ENCODE measurements around the gene CREB5. TPM values are rescaled to one million over a fixed set of nuclear protein-coding genes. Genes with fewer than 3 reads are reported as not detected.

The CREB5 gene
- total RNA-seq, 1 experiment from 2014 or later: 2.1 TPM

DNA sequence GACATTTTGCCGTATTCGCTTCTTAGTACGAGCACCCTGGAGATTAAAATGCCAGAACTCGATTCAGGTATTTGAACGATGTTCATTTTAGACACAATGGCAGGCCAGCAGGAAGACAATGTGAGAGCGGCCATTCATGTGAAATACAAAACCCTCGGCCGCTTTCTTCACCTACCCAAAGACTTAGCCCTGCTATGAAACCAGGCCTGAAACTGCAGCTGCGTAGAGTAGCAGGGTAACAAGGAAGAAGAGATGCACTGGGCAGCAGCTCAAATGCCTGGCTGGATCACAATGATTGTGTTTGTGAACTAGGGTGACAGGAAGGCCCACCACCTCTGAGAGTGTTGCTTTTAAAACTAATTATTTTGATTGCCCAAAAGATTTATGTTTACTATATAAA, 311.0 kb downstream of the CREB5 start:
- H3K4me2 ChIP-seq: no peak overlapping the region
- TF ChIP-seq EZH2 (IDR thresholded peaks at IDR 0.05; ENCODE audit: low read depth): no peak
- TF ChIP-seq, protein P1, sequence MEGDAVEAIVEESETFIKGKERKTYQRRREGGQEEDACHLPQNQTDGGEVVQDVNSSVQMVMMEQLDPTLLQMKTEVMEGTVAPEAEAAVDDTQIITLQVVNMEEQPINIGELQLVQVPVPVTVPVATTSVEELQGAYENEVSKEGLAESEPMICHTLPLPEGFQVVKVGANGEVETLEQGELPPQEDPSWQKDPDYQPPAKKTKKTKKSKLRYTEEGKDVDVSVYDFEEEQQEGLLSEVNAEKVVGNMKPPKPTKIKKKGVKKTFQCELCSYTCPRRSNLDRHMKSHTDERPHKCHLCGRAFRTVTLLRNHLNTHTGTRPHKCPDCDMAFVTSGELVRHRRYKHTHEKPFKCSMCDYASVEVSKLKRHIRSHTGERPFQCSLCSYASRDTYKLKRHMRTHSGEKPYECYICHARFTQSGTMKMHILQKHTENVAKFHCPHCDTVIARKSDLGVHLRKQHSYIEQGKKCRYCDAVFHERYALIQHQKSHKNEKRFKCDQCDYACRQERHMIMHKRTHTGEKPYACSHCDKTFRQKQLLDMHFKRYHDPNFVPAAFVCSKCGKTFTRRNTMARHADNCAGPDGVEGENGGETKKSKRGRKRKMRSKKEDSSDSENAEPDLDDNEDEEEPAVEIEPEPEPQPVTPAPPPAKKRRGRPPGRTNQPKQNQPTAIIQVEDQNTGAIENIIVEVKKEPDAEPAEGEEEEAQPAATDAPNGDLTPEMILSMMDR (conservative IDR thresholded peaks at IDR 0.05): no peak
- no peaks in the 10 kb centered on the region for H3F3A ChIP-seq (ENCODE audit: insufficient read depth, low read depth)
- no peak for DNase-seq
- H3K4me1 ChIP-seq (replicated peaks; ENCODE audit: insufficient read depth): no peaks in the 10 kb centered on the region
- intact Hi-C loops (cut with micrococcal nuclease; ENCODE audit: unreplicated experiment): no loop called here
- no peaks in the 10 kb centered on the region for H4K20me1 ChIP-seq (ENCODE audit: insufficient read depth)
- POLR2A ChIA-PET (ENCODE audit: unreplicated experiment): no interaction called here
- no peaks in the 10 kb centered on the region for H3K36me3 ChIP-seq (ENCODE audit: low read depth)
- no peak overlapping the region for H3K4me3 ChIP-seq
- H3K79me2 ChIP-seq (ENCODE audit: low read depth): no peaks in the 10 kb centered on the region
- CTCF ChIA-PET: no interaction called here
- H3K27me3 ChIP-seq (ENCODE audit: insufficient read depth, low read depth): no peaks in the 10 kb centered on the region
- no TSS peak for BruUV-seq (replicated peaks)
- H2AFZ ChIP-seq: no peak overlapping the region
- no peak overlapping the region for H3K27ac ChIP-seq
- H3K9me2 ChIP-seq (ENCODE audit: insufficient read depth): no peaks in the 10 kb centered on the region
- H3K9me3 ChIP-seq (ENCODE audit: insufficient read depth, low read depth): no peaks in the 10 kb centered on the region

GRCh38 chr7:28724563-28724962, 312.2 kb downstream of the CREB5 start:
- H3K9me2 ChIP-seq (ENCODE audit: insufficient read depth): no peaks in the 10 kb centered on the region
- no peak for DNase-seq
- no peaks in the 10 kb centered on the region for H3K79me2 ChIP-seq (ENCODE audit: low read depth)
- intact Hi-C loops (cut with micrococcal nuclease; ENCODE audit: unreplicated experiment): no loop called here
- ChIA-PET POLR2A (ENCODE audit: unreplicated experiment) (no interaction called here), CTCF (no interaction called here)
- H2AFZ ChIP-seq: no peak overlapping the region
- no peaks in the 10 kb centered on the region for H3K27me3 ChIP-seq (ENCODE audit: insufficient read depth, low read depth)
- no peaks in the 10 kb centered on the region for H4K20me1 ChIP-seq (ENCODE audit: insufficient read depth)
- no peak overlapping the region for H3K4me3 ChIP-seq
- TF ChIP-seq, protein P1 (conservative IDR thresholded peaks at IDR 0.05): no peak
- TF ChIP-seq EZH2 (IDR thresholded peaks at IDR 0.05; ENCODE audit: low read depth): no peak
- no peaks in the 10 kb centered on the region for H3K9me3 ChIP-seq (ENCODE audit: insufficient read depth, low read depth)
- H3K36me3 ChIP-seq (ENCODE audit: low read depth): no peaks in the 10 kb centered on the region
- no peaks in the 10 kb centered on the region for H3F3A ChIP-seq (ENCODE audit: insufficient read depth, low read depth)
- BruUV-seq (replicated peaks): no TSS peak
- H3K4me2 ChIP-seq: no peak overlapping the region
- H3K27ac ChIP-seq: no peak overlapping the region
- H3K4me1 ChIP-seq (replicated peaks; ENCODE audit: insufficient read depth): no peaks in the 10 kb centered on the region

- BruUV-seq (replicated peaks): no TSS peak
- H3F3A ChIP-seq (ENCODE audit: insufficient read depth, low read depth): no peaks in the 10 kb centered on the region
- DNase-seq: no peak
- CTCF ChIA-PET: no interaction called here
- no peak overlapping the region for H3K4me3 ChIP-seq
- H3K4me2 ChIP-seq: no peak overlapping the region
- H3K79me2 ChIP-seq (ENCODE audit: low read depth): no peaks in the 10 kb centered on the region
- H3K27ac ChIP-seq: no peak overlapping the region
- H3K9me3 ChIP-seq (ENCODE audit: insufficient read depth, low read depth): no peaks in the 10 kb centered on the region
- H2AFZ ChIP-seq: no peak overlapping the region
- H3K4me1 ChIP-seq (replicated peaks; ENCODE audit: insufficient read depth): no peaks in the 10 kb centered on the region
- no peaks in the 10 kb centered on the region for H3K9me2 ChIP-seq (ENCODE audit: insufficient read depth)
- POLR2A ChIA-PET (ENCODE audit: unreplicated experiment): interaction anchor here (0.5 kb wide), 1 partner anchor 39 kb away, joined by 3 read pairs; no protein-coding TSS in a partner anchor
- no peak for TF ChIP-seq EZH2 (IDR thresholded peaks at IDR 0.05; ENCODE audit: low read depth)
- TF ChIP-seq, protein P1 (conservative IDR thresholded peaks at IDR 0.05): no peak
- no peaks in the 10 kb centered on the region for H4K20me1 ChIP-seq (ENCODE audit: insufficient read depth)
- no peaks in the 10 kb centered on the region for H3K27me3 ChIP-seq (ENCODE audit: insufficient read depth, low read depth)
- intact Hi-C loops (cut with micrococcal nuclease; ENCODE audit: unreplicated experiment): no loop called here
- no peaks in the 10 kb centered on the region for H3K36me3 ChIP-seq (ENCODE audit: low read depth)
Observed at GRCh38 chr7:28725045-28725642, 312.8 kb downstream of the CREB5 start.
